ENCODE results near the gene MGAT3. TPM values are rescaled to one million over a fixed set of nuclear protein-coding genes. Genes with fewer than 3 reads are reported as not detected.
A peak's percentile ranks its signal among the peaks of the same experiment; 100 is the strongest.

MGAT3 gene
- total and polyA plus RNA-seq, 9 donors, result 1.7 to 9.6 (median 4.7) TPM

- H3K9me3 ChIP-seq (replicated peaks; ENCODE audit: control insufficient read depth, low read depth, low read length), result no peaks in the 10 kb centered on the region
- H3K4me3 ChIP-seq (ENCODE audit: low read length), result no peak overlapping the region
- no peaks in the 10 kb centered on the region for H3K27me3 ChIP-seq (ENCODE audit: control insufficient read depth, insufficient read depth, low read length)
- H3K36me3 ChIP-seq (ENCODE audit: control insufficient read depth, insufficient read depth, low read length), result no peaks in the 10 kb centered on the region
- H3K27ac ChIP-seq (ENCODE audit: low read length), result no peak overlapping the region
- DNase-seq, result no peak
- 48% methylated on average over 16 of the region's 19 CpGs for WGBS (ENCODE audit: insufficient coverage)
- H3K4me1 ChIP-seq (ENCODE audit: control insufficient read depth, insufficient read depth, low read length), result peaks cover 30% of the 10 kb centered on the region
Measured at GRCh38 chr22:39448205-39449054, 8.4 kb upstream of the MGAT3 start.

GRCh38 chr22:39449708-39450107 lies 7.1 kb upstream of the MGAT3 start:
- no peak overlapping the region for H3K4me3 ChIP-seq (ENCODE audit: low read length)
- no peaks in the 10 kb centered on the region for H3K27me3 ChIP-seq (ENCODE audit: control insufficient read depth, insufficient read depth, low read length)
- H3K9me3 ChIP-seq (replicated peaks; ENCODE audit: control insufficient read depth, low read depth, low read length), result no peaks in the 10 kb centered on the region
- DNase-seq, result no peak
- peaks cover 35% of the 10 kb centered on the region for H3K4me1 ChIP-seq (ENCODE audit: control insufficient read depth, insufficient read depth, low read length)
- no peak overlapping the region for H3K27ac ChIP-seq (ENCODE audit: low read length)
- H3K36me3 ChIP-seq (ENCODE audit: control insufficient read depth, insufficient read depth, low read length), result no peaks in the 10 kb centered on the region
- 79% methylated on average over 2 of the region's 6 CpGs for WGBS (ENCODE audit: insufficient coverage)

- Histone ChIP-seq H3K9me3 (replicated peaks; ENCODE audit: control insufficient read depth, low read depth, low read length) (no peaks in the 10 kb centered on the region), H3K36me3 (ENCODE audit: control insufficient read depth, insufficient read depth, low read length) (no peaks in the 10 kb centered on the region), H3K4me3 (ENCODE audit: low read length) (no peak overlapping the region), H3K4me1 (ENCODE audit: control insufficient read depth, insufficient read depth, low read length) (peaks cover 31% of the 10 kb centered on the region), H3K27me3 (ENCODE audit: control insufficient read depth, insufficient read depth, low read length) (no peaks in the 10 kb centered on the region), H3K27ac (ENCODE audit: low read length) (no peak overlapping the region)
- DNase-seq, result no peak
- whole genome bisulfite sequencing (ENCODE audit: insufficient coverage), result 75% methylated on average over 10 of the region's 13 CpGs
Measured at GRCh38 chr22:39450258-39450955, 6.4 kb upstream of the MGAT3 start.

GRCh38 chr22:39452740-39453040 lies 4.1 kb upstream of the MGAT3 start:
- WGBS (ENCODE audit: insufficient coverage), result 62% methylated on average over 4 of the region's 6 CpGs
- Histone ChIP-seq H3K4me3 (ENCODE audit: low read length) (no peak overlapping the region), H3K27me3 (ENCODE audit: control insufficient read depth, insufficient read depth, low read length) (peaks cover 8% of the 10 kb centered on the region), H3K36me3 (ENCODE audit: control insufficient read depth, insufficient read depth, low read length) (no peaks in the 10 kb centered on the region), H3K9me3 (replicated peaks; ENCODE audit: control insufficient read depth, low read depth, low read length) (no peaks in the 10 kb centered on the region), H3K4me1 (ENCODE audit: control insufficient read depth, insufficient read depth, low read length) (peaks cover 15% of the 10 kb centered on the region), H3K27ac (ENCODE audit: low read length) (no peak overlapping the region)
- no peak for DNase-seq

GRCh38 chr22:39453765-39454378 lies 2.9 kb upstream of the MGAT3 start:
- DNase-seq, result no peak
- Histone ChIP-seq H3K27me3 (ENCODE audit: control insufficient read depth, insufficient read depth, low read length) (peaks cover 19% of the 10 kb centered on the region), H3K4me1 (ENCODE audit: control insufficient read depth, insufficient read depth, low read length) (peaks cover 24% of the 10 kb centered on the region), H3K36me3 (ENCODE audit: control insufficient read depth, insufficient read depth, low read length) (no peaks in the 10 kb centered on the region), H3K27ac (ENCODE audit: low read length) (no peak overlapping the region), H3K9me3 (replicated peaks; ENCODE audit: control insufficient read depth, low read depth, low read length) (no peaks in the 10 kb centered on the region), H3K4me3 (ENCODE audit: low read length) (no peak overlapping the region)
- 67% methylated on average over 5 of the region's 9 CpGs for WGBS (ENCODE audit: insufficient coverage)

GRCh38 chr22:39454385-39454871 lies 2.4 kb upstream of the MGAT3 start:
- Histone ChIP-seq H3K27ac (ENCODE audit: low read length) (peak overlapping the region; percentile 25), H3K9me3 (replicated peaks; ENCODE audit: control insufficient read depth, low read depth, low read length) (no peaks in the 10 kb centered on the region), H3K36me3 (ENCODE audit: control insufficient read depth, insufficient read depth, low read length) (no peaks in the 10 kb centered on the region), H3K4me3 (ENCODE audit: low read length) (no peak overlapping the region), H3K4me1 (ENCODE audit: control insufficient read depth, insufficient read depth, low read length) (peaks cover 24% of the 10 kb centered on the region), H3K27me3 (ENCODE audit: control insufficient read depth, insufficient read depth, low read length) (peaks cover 24% of the 10 kb centered on the region)
- 46% methylated on average over 7 of the region's 7 CpGs for WGBS (ENCODE audit: insufficient coverage)
- peak; percentile 40 for DNase-seq

GRCh38 chr22:39457198-39457555 lies 365 bp downstream of the MGAT3 start:
- Histone ChIP-seq H3K27me3 (ENCODE audit: control insufficient read depth, insufficient read depth, low read length) (peaks cover 27% of the 10 kb centered on the region), H3K27ac (ENCODE audit: low read length) (no peak overlapping the region), H3K36me3 (ENCODE audit: control insufficient read depth, insufficient read depth, low read length) (no peaks in the 10 kb centered on the region), H3K4me1 (ENCODE audit: control insufficient read depth, insufficient read depth, low read length) (peaks cover 26% of the 10 kb centered on the region), H3K4me3 (ENCODE audit: low read length) (peak overlapping the region; percentile 45), H3K9me3 (replicated peaks; ENCODE audit: control insufficient read depth, low read depth, low read length) (no peaks in the 10 kb centered on the region)
- under 1% methylated on average over 29 of the region's 63 CpGs for WGBS (ENCODE audit: insufficient coverage)
- no peak for DNase-seq

- no peaks in the 10 kb centered on the region for H3K36me3 ChIP-seq (ENCODE audit: control insufficient read depth, insufficient read depth, low read length)
- under 1% methylated on average over 48 of the region's 83 CpGs for WGBS (ENCODE audit: insufficient coverage)
- H3K4me1 ChIP-seq (ENCODE audit: control insufficient read depth, insufficient read depth, low read length), result peaks cover 28% of the 10 kb centered on the region
- H3K27me3 ChIP-seq (ENCODE audit: control insufficient read depth, insufficient read depth, low read length), result peaks cover 27% of the 10 kb centered on the region
- no peak overlapping the region for H3K27ac ChIP-seq (ENCODE audit: low read length)
- DNase-seq, result no peak
- peak overlapping the region; percentile 45 for H3K4me3 ChIP-seq (ENCODE audit: low read length)
- no peaks in the 10 kb centered on the region for H3K9me3 ChIP-seq (replicated peaks; ENCODE audit: control insufficient read depth, low read depth, low read length)
Measured at GRCh38 chr22:39457556-39458443, 988 bp downstream of the MGAT3 start.

GRCh38 chr22:39458444-39459083 lies 1.8 kb downstream of the MGAT3 start:
- Histone ChIP-seq H3K36me3 (ENCODE audit: control insufficient read depth, insufficient read depth, low read length) (no peaks in the 10 kb centered on the region), H3K4me1 (ENCODE audit: control insufficient read depth, insufficient read depth, low read length) (peaks cover 33% of the 10 kb centered on the region), H3K27ac (ENCODE audit: low read length) (no peak overlapping the region), H3K9me3 (replicated peaks; ENCODE audit: control insufficient read depth, low read depth, low read length) (no peaks in the 10 kb centered on the region), H3K27me3 (ENCODE audit: control insufficient read depth, insufficient read depth, low read length) (peaks cover 27% of the 10 kb centered on the region), H3K4me3 (ENCODE audit: low read length) (peak overlapping the region; percentile 45)
- no peak for DNase-seq
- WGBS (ENCODE audit: insufficient coverage), result 39% methylated on average over 8 of the region's 10 CpGs
